ENCODE data around the gene PDZD2.

The PDZD2 gene

DNA sequence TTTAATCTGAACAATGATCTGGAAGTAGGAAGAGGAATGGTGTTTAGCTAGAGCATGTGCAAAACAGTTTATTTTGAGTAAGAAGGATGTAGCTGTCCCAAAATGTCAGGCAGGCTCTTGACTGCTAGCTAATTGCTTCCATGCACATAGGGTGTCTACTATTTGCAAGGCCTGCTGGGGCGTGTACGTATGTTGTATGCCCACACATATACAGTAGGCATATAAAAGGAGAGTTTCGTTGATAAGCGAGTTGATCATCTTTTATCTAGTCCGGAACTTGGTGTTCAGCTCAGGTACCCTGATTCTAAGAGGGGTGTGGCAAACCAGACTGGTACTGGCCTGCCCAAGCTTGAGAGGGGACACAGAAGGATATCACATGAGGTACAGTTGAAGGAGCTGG lies 358.0 kb downstream of the PDZD2 start:
- no peaks in the 10 kb centered on the region for H3K9me3 ChIP-seq (ENCODE audit: control insufficient read depth, insufficient read depth, low read length)
- H3K4me3 ChIP-seq (ENCODE audit: low read length): peak overlapping the region; percentile 92
- no peaks in the 10 kb centered on the region for H3K9me2 ChIP-seq (replicated peaks; ENCODE audit: control insufficient read depth, low read length)
- H3K36me3 ChIP-seq (ENCODE audit: control insufficient read depth, low read length): peaks cover 39% of the 10 kb centered on the region
- H3F3A ChIP-seq (ENCODE audit: control insufficient read depth, insufficient read depth): peaks cover 49% of the 10 kb centered on the region
- TF ChIP-seq, protein P1, sequence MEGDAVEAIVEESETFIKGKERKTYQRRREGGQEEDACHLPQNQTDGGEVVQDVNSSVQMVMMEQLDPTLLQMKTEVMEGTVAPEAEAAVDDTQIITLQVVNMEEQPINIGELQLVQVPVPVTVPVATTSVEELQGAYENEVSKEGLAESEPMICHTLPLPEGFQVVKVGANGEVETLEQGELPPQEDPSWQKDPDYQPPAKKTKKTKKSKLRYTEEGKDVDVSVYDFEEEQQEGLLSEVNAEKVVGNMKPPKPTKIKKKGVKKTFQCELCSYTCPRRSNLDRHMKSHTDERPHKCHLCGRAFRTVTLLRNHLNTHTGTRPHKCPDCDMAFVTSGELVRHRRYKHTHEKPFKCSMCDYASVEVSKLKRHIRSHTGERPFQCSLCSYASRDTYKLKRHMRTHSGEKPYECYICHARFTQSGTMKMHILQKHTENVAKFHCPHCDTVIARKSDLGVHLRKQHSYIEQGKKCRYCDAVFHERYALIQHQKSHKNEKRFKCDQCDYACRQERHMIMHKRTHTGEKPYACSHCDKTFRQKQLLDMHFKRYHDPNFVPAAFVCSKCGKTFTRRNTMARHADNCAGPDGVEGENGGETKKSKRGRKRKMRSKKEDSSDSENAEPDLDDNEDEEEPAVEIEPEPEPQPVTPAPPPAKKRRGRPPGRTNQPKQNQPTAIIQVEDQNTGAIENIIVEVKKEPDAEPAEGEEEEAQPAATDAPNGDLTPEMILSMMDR (IDR thresholded peaks at IDR 0.05; ENCODE audit: low read depth, low read length, poor library complexity, severe bottlenecking): no peak
- no peak for TF ChIP-seq EZH2phosphoT487 (IDR thresholded peaks at IDR 0.05; ENCODE audit: borderline replicate concordance, low read length)
- H3K79me2 ChIP-seq (ENCODE audit: control insufficient read depth, low read length): peaks cover 53% of the 10 kb centered on the region
- peak overlapping the region; percentile 91 for H3K4me2 ChIP-seq (ENCODE audit: low read length)
- H4K20me1 ChIP-seq (ENCODE audit: control insufficient read depth, insufficient read depth, low read depth, low read length): no peaks in the 10 kb centered on the region
- H3K4me1 ChIP-seq (ENCODE audit: control insufficient read depth, low read length): peaks cover 86% of the 10 kb centered on the region
- no peaks in the 10 kb centered on the region for H3K27me3 ChIP-seq (ENCODE audit: control insufficient read depth, low read length)
- peak overlapping the region; percentile 94 for H3K27ac ChIP-seq (ENCODE audit: low read depth, low read length)

DNA sequence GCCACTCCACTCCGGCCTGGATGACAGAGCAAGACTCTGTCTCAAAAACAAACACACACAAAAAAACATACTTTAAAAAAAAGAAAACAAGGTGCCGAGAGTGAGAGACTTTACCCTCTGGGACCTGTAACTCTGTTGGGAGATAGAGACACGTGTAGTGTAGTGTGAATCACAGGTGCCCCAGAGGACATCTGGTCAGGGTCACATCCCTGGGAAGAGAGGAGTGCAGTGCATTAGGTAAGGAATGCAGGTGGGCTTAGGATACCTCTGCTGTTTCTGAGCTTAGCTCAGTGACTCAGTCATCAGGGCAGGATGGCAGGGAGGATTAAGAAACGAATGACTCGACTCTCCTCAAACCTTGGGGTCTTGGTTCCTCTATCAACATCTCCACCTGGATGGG lies 360.5 kb downstream of the PDZD2 start:
- no peak for TF ChIP-seq EZH2phosphoT487 (IDR thresholded peaks at IDR 0.05; ENCODE audit: borderline replicate concordance, low read length)
- TF ChIP-seq, protein P1 (IDR thresholded peaks at IDR 0.05; ENCODE audit: low read depth, low read length, poor library complexity, severe bottlenecking): no peak
- Histone ChIP-seq H3K79me2 (ENCODE audit: control insufficient read depth, low read length) (peaks cover 64% of the 10 kb centered on the region), H3F3A (ENCODE audit: control insufficient read depth, insufficient read depth) (peaks cover 36% of the 10 kb centered on the region), H3K27ac (ENCODE audit: low read depth, low read length) (no peak overlapping the region), H3K36me3 (ENCODE audit: control insufficient read depth, low read length) (peaks cover 57% of the 10 kb centered on the region), H3K4me3 (ENCODE audit: low read length) (peak overlapping the region; percentile 92), H3K9me3 (ENCODE audit: control insufficient read depth, insufficient read depth, low read length) (no peaks in the 10 kb centered on the region), H4K20me1 (ENCODE audit: control insufficient read depth, insufficient read depth, low read depth, low read length) (no peaks in the 10 kb centered on the region), H3K4me1 (ENCODE audit: control insufficient read depth, low read length) (peaks cover 81% of the 10 kb centered on the region), H3K9me2 (replicated peaks; ENCODE audit: control insufficient read depth, low read length) (no peaks in the 10 kb centered on the region), H3K27me3 (ENCODE audit: control insufficient read depth, low read length) (no peaks in the 10 kb centered on the region), H3K4me2 (ENCODE audit: low read length) (peak overlapping the region; percentile 91)

DNA sequence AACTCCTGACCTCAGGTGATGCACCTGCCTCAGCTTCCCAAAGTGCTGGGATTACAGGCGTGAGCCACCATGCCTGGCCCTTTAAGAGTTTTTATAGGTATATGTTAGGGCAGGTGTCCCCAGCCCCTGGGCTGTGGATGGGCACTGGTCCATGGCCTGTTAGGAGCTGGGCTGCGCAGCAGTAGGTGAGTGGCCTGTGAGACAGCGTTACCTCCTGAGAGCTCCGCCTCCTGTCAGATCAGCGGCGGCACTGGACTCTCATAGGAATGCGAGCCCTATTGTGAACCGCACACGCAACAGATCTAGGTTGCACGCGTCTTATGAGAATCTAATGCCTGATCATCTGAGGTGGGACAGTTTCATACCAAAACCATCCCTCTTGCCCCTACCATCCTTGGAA lies 361.8 kb downstream of the PDZD2 start:
- no peak overlapping the region for H3K4me2 ChIP-seq (ENCODE audit: low read length)
- peaks cover 70% of the 10 kb centered on the region for H3K79me2 ChIP-seq (ENCODE audit: control insufficient read depth, low read length)
- no peak for TF ChIP-seq EZH2phosphoT487 (IDR thresholded peaks at IDR 0.05; ENCODE audit: borderline replicate concordance, low read length)
- TF ChIP-seq, protein P1 (IDR thresholded peaks at IDR 0.05; ENCODE audit: low read depth, low read length, poor library complexity, severe bottlenecking): no peak
- H3K9me2 ChIP-seq (replicated peaks; ENCODE audit: control insufficient read depth, low read length): no peaks in the 10 kb centered on the region
- H4K20me1 ChIP-seq (ENCODE audit: control insufficient read depth, insufficient read depth, low read depth, low read length): no peaks in the 10 kb centered on the region
- peaks cover 30% of the 10 kb centered on the region for H3F3A ChIP-seq (ENCODE audit: control insufficient read depth, insufficient read depth)
- H3K36me3 ChIP-seq (ENCODE audit: control insufficient read depth, low read length): peaks cover 64% of the 10 kb centered on the region
- no peaks in the 10 kb centered on the region for H3K9me3 ChIP-seq (ENCODE audit: control insufficient read depth, insufficient read depth, low read length)
- no peaks in the 10 kb centered on the region for H3K27me3 ChIP-seq (ENCODE audit: control insufficient read depth, low read length)
- H3K4me1 ChIP-seq (ENCODE audit: control insufficient read depth, low read length): peaks cover 81% of the 10 kb centered on the region
- no peak overlapping the region for H3K27ac ChIP-seq (ENCODE audit: low read depth, low read length)
- no peak overlapping the region for H3K4me3 ChIP-seq (ENCODE audit: low read length)

Data from DOHH2 (cell line).